Spinal cord (tissue), 10 donors: ENCODE measurements around the gene DSCAML1. TPM values are rescaled to one million over a fixed set of nuclear protein-coding genes. Genes with fewer than 3 reads are reported as not detected.
"Not testable (repeated sequence)": the region's sequence is repeated elsewhere in the genome, so short reads cannot be mapped to it uniquely, and the experiment has no call there.

Source experiments
- DNase-seq, 6 donors: peaks; one replicate each; pipeline versions ENCODE4 v3.0.0 to v3.0.0-alpha.2; 2013 to 2015; ENCODE audit warnings: low spot score in 6 of 6, low read depth in 4 of 6
- H3K27ac ChIP-seq: one replicate; pipeline ENCODE4 v1.5.1; 2013; ENCODE audit warnings: low read depth, low read length, control low read depth
- H3K27me3 ChIP-seq: one replicate; pipeline ENCODE4 v1.6.1; 2013; ENCODE audit warnings: low read length; ENCODE audit not compliant: control insufficient read depth, insufficient read depth
- H3K36me3 ChIP-seq: one replicate; pipeline ENCODE4 v1.6.1; 2013; ENCODE audit warnings: low read length; ENCODE audit not compliant: control insufficient read depth, insufficient read depth
- H3K4me1 ChIP-seq: one replicate; pipeline ENCODE4 v1.6.1; 2013; ENCODE audit warnings: low read length; ENCODE audit not compliant: control insufficient read depth, insufficient read depth
- H3K4me3 ChIP-seq: one replicate; pipeline ENCODE4 v1.5.1; 2013; ENCODE audit warnings: low read depth, low read length, control low read depth
- H3K9me3 ChIP-seq: one replicate; pipeline ENCODE4 v1.6.1; 2013; ENCODE audit warnings: low read length; ENCODE audit not compliant: control insufficient read depth, insufficient read depth
- WGBS: methylation state at CpG from one replicate; pipeline ENCODE4 v1.1.5; 2013; ENCODE audit warnings: missing lambda C conversion rate; ENCODE audit not compliant: insufficient coverage; 5-methylcytosine and 5-hydroxymethylcytosine counted together
- polyA plus RNA-seq, 2 donors: library from polyadenylated mRNA; unstranded; fragments of 120-200 nt; gene quantifications; one replicate each; pipeline ENCODE4 v1.2.1, GENCODE V29; 2013; ENCODE audit not compliant: insufficient read length in 2 of 2
- total RNA-seq, 2 donors: library from RNA; depleted of rRNA in 1 of 2; stranded (reverse); fragments of 120-200 nt in 1 of 2; fragments of >200 nt in 1 of 2; gene quantifications; one replicate each; pipeline versions ENCODE4 v1.2.3 to v1.2.4, GENCODE V29; 2013 to 2014
- donor health status: healthy.

The DSCAML1 gene
- total and polyA plus RNA-seq, 4 donors = 3.5 to 14.4 (median 8.2) TPM

DNA sequence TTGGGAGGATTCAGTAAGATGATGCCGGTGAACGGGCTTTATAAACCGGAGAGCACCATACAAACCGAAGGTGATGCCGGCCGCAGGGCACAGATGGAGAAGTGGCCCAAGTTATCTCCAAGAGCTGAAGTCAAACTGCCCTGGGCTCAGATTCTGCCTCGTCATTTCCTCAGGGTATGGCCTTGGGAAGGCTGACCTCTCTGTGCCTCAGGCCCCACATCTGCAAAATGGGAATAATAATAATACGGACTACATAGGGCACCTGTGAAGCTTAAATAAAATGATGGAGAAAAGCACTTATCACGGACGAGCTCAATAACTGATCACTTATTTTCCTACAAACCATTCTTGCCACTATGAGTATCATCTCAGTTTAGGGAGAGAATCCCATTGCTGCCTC is 29.9 kb downstream of the DSCAML1 start:
- DNase-seq = no peak
- H3K27ac ChIP-seq = no peak overlapping the region
- no peaks in the 10 kb centered on the region for H3K36me3 ChIP-seq
- no peaks in the 10 kb centered on the region for H3K27me3 ChIP-seq
- H3K4me1 ChIP-seq = peaks cover 34% of the 10 kb centered on the region
- 93% methylated on average over 7 of the region's 10 CpGs for WGBS
- H3K9me3 ChIP-seq = no peaks in the 10 kb centered on the region
- H3K4me3 ChIP-seq = no peak overlapping the region

DNA sequence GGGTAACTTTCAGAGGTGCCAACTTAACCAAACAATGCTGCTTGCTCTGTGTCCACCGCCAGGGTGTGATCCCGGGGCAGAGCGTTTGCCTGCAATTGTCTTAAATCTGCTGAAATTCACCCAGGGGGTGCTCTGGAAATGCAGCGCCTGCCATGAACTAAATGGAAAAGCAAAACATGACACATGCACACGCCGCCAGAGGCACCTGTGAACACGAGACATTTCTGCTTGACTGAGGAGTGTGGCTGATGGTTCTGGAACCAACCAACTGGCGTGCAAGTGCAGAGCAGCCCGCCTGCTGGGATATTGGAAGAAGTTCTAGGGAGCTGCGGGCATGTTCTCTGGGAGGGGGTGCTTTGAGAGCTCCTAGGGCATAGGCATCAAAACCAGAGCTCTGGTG is 30.4 kb downstream of the DSCAML1 start:
- Histone ChIP-seq H3K27me3 (no peaks in the 10 kb centered on the region), H3K4me1 (peaks cover 30% of the 10 kb centered on the region), H3K9me3 (no peaks in the 10 kb centered on the region), H3K4me3 (no peak overlapping the region), H3K36me3 (no peaks in the 10 kb centered on the region), H3K27ac (no peak overlapping the region)
- WGBS = 72% methylated on average over 10 of the region's 10 CpGs
- DNase-seq = peak in 2 of 6 donors; percentile 75 to 77

GRCh38 chr11:117766026-117766425 is 31.0 kb downstream of the DSCAML1 start:
- DNase-seq = peak in 2 of 6 donors; percentile 43 to 75
- no peak overlapping the region for H3K27ac ChIP-seq
- no peaks in the 10 kb centered on the region for H3K27me3 ChIP-seq
- H3K36me3 ChIP-seq = no peaks in the 10 kb centered on the region
- 89% methylated on average over 6 of the region's 9 CpGs for WGBS
- peaks cover 27% of the 10 kb centered on the region for H3K4me1 ChIP-seq
- no peak overlapping the region for H3K4me3 ChIP-seq
- H3K9me3 ChIP-seq = no peaks in the 10 kb centered on the region

DNA sequence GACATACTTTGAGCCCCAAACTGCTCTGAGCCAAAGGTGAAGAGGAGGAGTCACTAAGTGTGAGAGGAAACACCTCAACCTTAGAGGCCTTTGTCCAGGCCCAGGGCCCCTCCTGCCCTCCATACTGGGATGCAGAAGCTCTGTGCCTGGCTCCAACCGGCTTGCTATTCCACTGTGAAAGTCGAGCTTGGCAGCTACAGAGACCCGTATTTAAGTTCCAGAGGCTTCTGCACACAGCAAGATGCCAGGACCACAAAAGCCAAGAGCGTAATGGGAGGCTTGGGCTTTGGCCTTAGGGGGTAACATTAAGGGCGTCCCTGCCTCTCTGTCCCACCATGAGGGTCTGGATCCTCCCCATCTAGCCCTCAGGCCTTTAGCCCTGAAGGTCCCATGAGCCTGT is 31.9 kb downstream of the DSCAML1 start:
- WGBS = 60% methylated on average over 4 of the region's 5 CpGs
- no peak overlapping the region for H3K27ac ChIP-seq
- no peaks in the 10 kb centered on the region for H3K36me3 ChIP-seq
- H3K4me1 ChIP-seq = peaks cover 25% of the 10 kb centered on the region
- DNase-seq = peak in 1 of 6 donors; percentile 59
- H3K4me3 ChIP-seq = no peak overlapping the region
- no peaks in the 10 kb centered on the region for H3K27me3 ChIP-seq
- H3K9me3 ChIP-seq = no peaks in the 10 kb centered on the region

GRCh38 chr11:117763465-117763864 is 33.6 kb downstream of the DSCAML1 start:
- H3K9me3 ChIP-seq, H3K27me3 ChIP-seq, H3K36me3 ChIP-seq, H3K27ac ChIP-seq, H3K4me3 ChIP-seq, DNase-seq: not testable (repeated sequence)
- H3K4me1 ChIP-seq = peaks cover 25% of the 10 kb centered on the region
- WGBS = 49% methylated on average over 5 of the region's 5 CpGs

DNA sequence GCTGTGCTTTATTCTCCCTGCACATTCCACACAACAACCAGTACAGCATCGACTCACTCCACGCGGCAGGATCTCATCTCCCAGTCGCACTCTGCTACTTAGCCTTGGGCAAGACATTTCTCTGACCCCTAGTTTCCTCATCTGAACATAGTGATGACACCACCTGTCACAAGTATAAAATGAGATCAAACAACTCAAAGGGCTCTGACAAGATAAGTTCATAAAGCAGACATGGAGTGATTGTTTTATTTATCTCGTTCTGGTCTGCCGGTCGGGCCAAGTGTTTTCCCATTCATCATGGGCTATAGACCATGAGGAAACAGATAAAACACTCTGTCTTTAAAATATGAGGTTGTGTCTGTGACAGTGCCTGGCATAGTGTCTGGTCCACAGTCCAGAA is 35.0 kb downstream of the DSCAML1 start:
- WGBS = 53% methylated on average over 7 of the region's 7 CpGs
- Histone ChIP-seq H3K9me3 (no peaks in the 10 kb centered on the region), H3K4me1 (peaks cover 24% of the 10 kb centered on the region), H3K4me3 (no peak overlapping the region), H3K36me3 (no peaks in the 10 kb centered on the region), H3K27me3 (no peaks in the 10 kb centered on the region), H3K27ac (no peak overlapping the region)
- DNase-seq = no peak

- WGBS = 61% methylated on average over 4 of the region's 8 CpGs
- Histone ChIP-seq H3K27me3 (no peaks in the 10 kb centered on the region), H3K36me3 (no peaks in the 10 kb centered on the region), H3K4me1 (peaks cover 15% of the 10 kb centered on the region), H3K27ac (no peak overlapping the region), H3K9me3 (no peaks in the 10 kb centered on the region), H3K4me3 (no peak overlapping the region)
- DNase-seq = no peak
Observed at GRCh38 chr11:117759305-117759704, 37.7 kb downstream of the DSCAML1 start.

GRCh38 chr11:117754030-117754429 is 43.0 kb downstream of the DSCAML1 start:
- DNase-seq = peak in 2 of 6 donors; percentile 66 to 69
- WGBS = 58% methylated on average over 2 of the region's 4 CpGs
- Histone ChIP-seq H3K9me3 (no peaks in the 10 kb centered on the region), H3K36me3 (peaks cover 5% of the 10 kb centered on the region), H3K27ac (no peak overlapping the region), H3K4me3 (no peak overlapping the region), H3K27me3 (no peaks in the 10 kb centered on the region), H3K4me1 (peaks cover 32% of the 10 kb centered on the region)

- 77% methylated on average over 7 of the region's 9 CpGs for WGBS
- DNase-seq = no peak
- Histone ChIP-seq H3K4me1 (peaks cover 32% of the 10 kb centered on the region), H3K27me3 (no peaks in the 10 kb centered on the region), H3K36me3 (peaks cover 10% of the 10 kb centered on the region), H3K9me3 (no peaks in the 10 kb centered on the region), H3K27ac (no peak overlapping the region), H3K4me3 (no peak overlapping the region)
Observed at GRCh38 chr11:117752721-117753237, 44.2 kb downstream of the DSCAML1 start.

- Histone ChIP-seq H3K9me3 (no peaks in the 10 kb centered on the region), H3K4me3 (no peak overlapping the region), H3K27me3 (no peaks in the 10 kb centered on the region), H3K36me3 (peaks cover 10% of the 10 kb centered on the region), H3K27ac (no peak overlapping the region), H3K4me1 (peaks cover 32% of the 10 kb centered on the region)
- DNase-seq = no peak
- WGBS = no CpG with 5 or more reads among the region's 2 CpGs
Observed at GRCh38 chr11:117752071-117752470, 44.9 kb downstream of the DSCAML1 start.
